Loucy (cell line): ENCODE measurements around the gene PRSS50.

Source experiments
- CTCF ChIP-seq: fragments of 200-600 bp; sonication (generic); conservative IDR thresholded peaks from 2 replicates; pipeline ENCODE4 v1.5.1; 2014; ENCODE audit warnings: mild to moderate bottlenecking, antibody characterized with exemption, low read length
- EZH2phosphoT487 ChIP-seq: fragments of 200-600 bp; IDR thresholded peaks from 2 replicates; pipeline ENCODE4 v1.6.1; 2018; ENCODE audit warnings: antibody characterized with exemption, mild to moderate bottlenecking, moderate library complexity, borderline replicate concordance

GRCh38 chr3:46701181-46701939 is 16.3 kb downstream of the PRSS50 start, which contains the start of gene TMIE:
- TF ChIP-seq CTCF (no peak), EZH2phosphoT487 (no peak)
